Stomach (tissue), 4 donors: ENCODE results near the gene PHTF2.

Experiments
- CTCF ChIP-seq, 7 experiments: fragments of 450-650 bp in 4 of 7; fragments of 200-600 bp in 3 of 7; sonication (generic) in 3 of 7; IDR thresholded peaks; one replicate each; pipeline ENCODE4 v1.5.1; 2016 to 2019; ENCODE audit warnings: antibody characterized with exemption in 7 of 7, control low read depth in 2 of 7, mild to moderate bottlenecking in 1 of 7
- EP300 ChIP-seq: sonication (generic); formaldehyde crosslinking; IDR thresholded peaks from one replicate; pipeline ENCODE4 v1.6.1; 2017; ENCODE audit warnings: antibody characterized with exemption
- POLR2A ChIP-seq, 4 donors: fragments of 450-650 bp; IDR thresholded peaks; one replicate each; pipeline ENCODE4 v1.6.1; 2016; ENCODE audit warnings: antibody characterized with exemption in 4 of 4, control low read depth in 2 of 4, mild to moderate bottlenecking in 1 of 4, moderate library complexity in 1 of 4

- TF ChIP-seq POLR2A (IDR thresholded peaks at IDR 0.05) (no peak), EP300 (no peak), CTCF (IDR thresholded peaks at IDR 0.05) (no peak)
Observed at GRCh38 chr7:77827999-77828398, 29.4 kb downstream of the PHTF2 start.
